KBM-7 (cell line): ENCODE results near the gene ITCH.
A peak's percentile ranks its signal among the peaks of the same experiment; 100 is the strongest.
"Not testable (repeated sequence)": the region's sequence is repeated elsewhere in the genome, so short reads cannot be mapped to it uniquely, and the experiment has no call there.

ENCODE experiments used
- DNase-seq: peaks from one replicate; pipeline ENCODE4 v3.0.0-alpha.2; 2015
- in situ Hi-C: fragments of 300-500 bp; cut with MboI; formaldehyde crosslinking; loops from 2 replicates; pipeline ENCODE4 v1.14.3; 2020; ENCODE audit warnings: low sequenced_read_pairs, low pct_unique_long_range_greater_than_20kb, mixed read lengths

ITCH gene

GRCh38 chr20:34437330-34437986 is 74.4 kb downstream of the ITCH start:
- in situ Hi-C loops, result no loop called here
- DNase-seq, result peak; percentile 56

- no peak for DNase-seq
- in situ Hi-C loops, result no loop called here
These were observed 76.1 kb downstream of the ITCH start for GRCh38 chr20:34439168-34439567.

GRCh38 chr20:34441423-34441822 is 78.3 kb downstream of the ITCH start:
- in situ Hi-C loops, DNase-seq: not testable (repeated sequence)

GRCh38 chr20:34443546-34443945 is 80.5 kb downstream of the ITCH start:
- DNase-seq, result no peak
- in situ Hi-C loops, result no loop called here

GRCh38 chr20:34445177-34446065 is 82.3 kb downstream of the ITCH start:
- no peak for DNase-seq
- in situ Hi-C loops, result no loop called here

GRCh38 chr20:34448517-34448916 is 85.4 kb downstream of the ITCH start:
- in situ Hi-C loops, result no loop called here
- DNase-seq, result no peak

GRCh38 chr20:34449674-34450592 is 86.9 kb downstream of the ITCH start:
- in situ Hi-C loops, result no loop called here
- DNase-seq, result no peak

GRCh38 chr20:34452281-34452982 is 89.4 kb downstream of the ITCH start:
- in situ Hi-C loops, result no loop called here
- no peak for DNase-seq

- in situ Hi-C loops, result no loop called here
These were observed 95.6 kb downstream of the ITCH start for GRCh38 chr20:34458631-34459030.

GRCh38 chr20:34459209-34459897 is 96.3 kb downstream of the ITCH start:
- in situ Hi-C loops, result no loop called here
- no peak for DNase-seq

More at GRCh38 chr20:34458631-34459030, 95.6 kb downstream of the ITCH start:
- no peak for DNase-seq

GRCh38 chr20:34461779-34462087 is 98.7 kb downstream of the ITCH start:
- in situ Hi-C loops, result no loop called here
- DNase-seq, result no peak

- DNase-seq, result no peak
- in situ Hi-C loops, result no loop called here
These were observed 105.9 kb downstream of the ITCH start for GRCh38 chr20:34468951-34469350.

GRCh38 chr20:34472246-34472925 is 109.3 kb downstream of the ITCH start:
- in situ Hi-C loops, result no loop called here
- DNase-seq, result no peak

- DNase-seq, result peak; percentile 53
- in situ Hi-C loops, result no loop called here
These were observed 110.3 kb downstream of the ITCH start for GRCh38 chr20:34473262-34473883.

- DNase-seq, result peak; percentile 44
- in situ Hi-C loops, result no loop called here
These were observed 113.1 kb downstream of the ITCH start for GRCh38 chr20:34475979-34476736.

- no peak for DNase-seq
- in situ Hi-C loops, result no loop called here
These were observed 116.6 kb downstream of the ITCH start for GRCh38 chr20:34479627-34480026.

- DNase-seq, in situ Hi-C loops: not testable (repeated sequence)
These were observed 119.1 kb downstream of the ITCH start for GRCh38 chr20:34482154-34482553.
